Transverse colon (tissue), 4 donors: ENCODE measurements around the gene GALP. TPM values are rescaled to one million over a fixed set of nuclear protein-coding genes. Genes with fewer than 3 reads are reported as not detected.
A peak's percentile ranks its signal among the peaks of the same experiment; 100 is the strongest.

Experiments used
- DNase-seq: peaks from one replicate; pipeline ENCODE4 v3.0.0-alpha.2; 2019
- H3K27ac ChIP-seq, 4 donors: fragments of 200-600 bp; sonication (generic); 2 replicates each; pipeline ENCODE4 v1.5.1; 2016 to 2018; ENCODE audit warnings: inconsistent platforms in 4 of 4
- H3K27me3 ChIP-seq: fragments of 200-600 bp; sonication (generic); 2 replicates; pipeline ENCODE4 v1.5.1; 2017; ENCODE audit warnings: inconsistent platforms
- H3K36me3 ChIP-seq, 4 donors: fragments of 200-600 bp; sonication (generic); 2 replicates each; pipeline ENCODE4 v1.5.1; 2017 to 2019; ENCODE audit warnings: inconsistent platforms in 4 of 4
- H3K4me1 ChIP-seq, 4 donors: fragments of 200-600 bp; sonication (generic); 2 replicates each; pipeline ENCODE4 v1.5.1; 2017 to 2020; ENCODE audit warnings: inconsistent platforms in 4 of 4
- H3K4me3 ChIP-seq, 4 donors: fragments of 200-600 bp; sonication (generic); 1 replicate in 1 of 4; 2 replicates in 3 of 4; pipeline versions ENCODE4 v1.5.1 to v1.6.1; 2017 to 2019; ENCODE audit warnings: inconsistent platforms in 4 of 4
- H3K9me3 ChIP-seq, 2 donors: fragments of 200-600 bp; sonication (generic); 2 replicates each; pipeline ENCODE4 v1.5.1; 2017 to 2019; ENCODE audit warnings: inconsistent platforms in 2 of 2
- CTCF ChIP-seq, 5 experiments: fragments of 200-600 bp in 3 of 5; fragments of 450-650 bp in 2 of 5; sonication (generic) in 3 of 5; IDR thresholded peaks; 1 replicate in 2 of 5; 2 replicates in 3 of 5; pipeline ENCODE4 v1.5.1; 2016 to 2017; ENCODE audit warnings: antibody characterized with exemption in 5 of 5, inconsistent platforms in 3 of 5, mild to moderate bottlenecking in 2 of 5, moderate library complexity in 1 of 5
- EP300 ChIP-seq: sonication (generic); formaldehyde crosslinking; IDR thresholded peaks from one replicate; pipeline ENCODE4 v1.6.1; 2017; ENCODE audit warnings: antibody characterized with exemption, low read depth
- POLR2A ChIP-seq: fragments of 450-650 bp; IDR thresholded peaks from one replicate; pipeline ENCODE4 v1.6.1; 2016; ENCODE audit warnings: antibody characterized with exemption, mild to moderate bottlenecking, moderate library complexity
- POLR2AphosphoS5 ChIP-seq, 3 donors: sonication (generic); formaldehyde crosslinking; IDR thresholded peaks; one replicate each; pipeline ENCODE4 v1.6.1; 2016; ENCODE audit warnings: antibody characterized with exemption in 3 of 3
- WGBS, 2 donors: methylation state at CpG; one replicate each; pipeline ENCODE4 v1.1.5; 2018; ENCODE audit warnings: low coverage in 1 of 2; 5-methylcytosine and 5-hydroxymethylcytosine counted together
- in situ Hi-C, 4 donors: fragments of 200-750 bp; cut with MboI; loops; one replicate each; pipeline versions ENCODE4 v1.15.0 to v1.15.1; 2017; ENCODE audit warnings: low sequenced_read_pairs in 3 of 4, low pct_ligation_motif_present in 1 of 4, low pct_unique_long_range_greater_than_20kb in 1 of 4
- intact Hi-C: fragments of 100-400 bp; cut with DNase I; formaldehyde crosslinking; loops from one replicate; pipeline ENCODE4 v1.15.1; 2023; ENCODE audit warnings: low total_unique reads
- total RNA-seq, 4 donors: library from RNA; depleted of rRNA; stranded (reverse); fragments of >200 nt; gene quantifications; one replicate each; pipeline ENCODE4 v1.1.0, GENCODE V29; 2016

The GALP gene
- total RNA-seq, 4 donors from 2014 or later: not detected

GRCh38 chr19:56138069-56138468 is 37.7 kb upstream of the GALP start:
- intact Hi-C loops (no loop called here), in situ Hi-C loops (no loop called here)

GRCh38 chr19:56139847-56140582 is 35.8 kb upstream of the GALP start:
- Histone ChIP-seq H3K36me3 (no peaks in the 10 kb centered on the region), H3K27me3 (no peaks in the 10 kb centered on the region), H3K4me3 (peak overlapping the region; percentile 36 to 64 (median 54)), H3K9me3 (no peaks in the 10 kb centered on the region), H3K27ac (peak overlapping the region; percentile 88 to 93 (median 91)), H3K4me1 (peaks cover 0 to 54% (median 31%) of the 10 kb centered on the region in 4 donors)
- WGBS, 2 donors: 17 to 29% methylated on average over 7 to 19 of the region's 22 CpGs
- in situ Hi-C loops (no loop called here), intact Hi-C loops (no loop called here)
- no peak for DNase-seq
- no peak for TF ChIP-seq EP300
- TF ChIP-seq POLR2A: peak; percentile 51
- TF ChIP-seq POLR2AphosphoS5 (IDR thresholded peaks at IDR 0.05): no peak
- TF ChIP-seq CTCF (IDR thresholded peaks at IDR 0.05): no peak

More at GRCh38 chr19:56138069-56138468, 37.7 kb upstream of the GALP start:
- TF ChIP-seq POLR2AphosphoS5 (IDR thresholded peaks at IDR 0.05) (no peak), POLR2A (no peak), EP300 (no peak), CTCF (IDR thresholded peaks at IDR 0.05) (no peak)
- H3K36me3 ChIP-seq: no peaks in the 10 kb centered on the region
- 31 to 35% methylated on average over 2 to 3 of the region's 3 CpGs for WGBS, 2 donors
- H3K4me3 ChIP-seq: no peak overlapping the region
- H3K27me3 ChIP-seq: no peaks in the 10 kb centered on the region
- H3K27ac ChIP-seq: peak overlapping the region; percentile 72 to 81 (median 76)
- no peak for DNase-seq
- no peaks in the 10 kb centered on the region for H3K9me3 ChIP-seq
- H3K4me1 ChIP-seq: peaks cover 0 to 56% (median 27%) of the 10 kb centered on the region in 4 donors

DNA sequence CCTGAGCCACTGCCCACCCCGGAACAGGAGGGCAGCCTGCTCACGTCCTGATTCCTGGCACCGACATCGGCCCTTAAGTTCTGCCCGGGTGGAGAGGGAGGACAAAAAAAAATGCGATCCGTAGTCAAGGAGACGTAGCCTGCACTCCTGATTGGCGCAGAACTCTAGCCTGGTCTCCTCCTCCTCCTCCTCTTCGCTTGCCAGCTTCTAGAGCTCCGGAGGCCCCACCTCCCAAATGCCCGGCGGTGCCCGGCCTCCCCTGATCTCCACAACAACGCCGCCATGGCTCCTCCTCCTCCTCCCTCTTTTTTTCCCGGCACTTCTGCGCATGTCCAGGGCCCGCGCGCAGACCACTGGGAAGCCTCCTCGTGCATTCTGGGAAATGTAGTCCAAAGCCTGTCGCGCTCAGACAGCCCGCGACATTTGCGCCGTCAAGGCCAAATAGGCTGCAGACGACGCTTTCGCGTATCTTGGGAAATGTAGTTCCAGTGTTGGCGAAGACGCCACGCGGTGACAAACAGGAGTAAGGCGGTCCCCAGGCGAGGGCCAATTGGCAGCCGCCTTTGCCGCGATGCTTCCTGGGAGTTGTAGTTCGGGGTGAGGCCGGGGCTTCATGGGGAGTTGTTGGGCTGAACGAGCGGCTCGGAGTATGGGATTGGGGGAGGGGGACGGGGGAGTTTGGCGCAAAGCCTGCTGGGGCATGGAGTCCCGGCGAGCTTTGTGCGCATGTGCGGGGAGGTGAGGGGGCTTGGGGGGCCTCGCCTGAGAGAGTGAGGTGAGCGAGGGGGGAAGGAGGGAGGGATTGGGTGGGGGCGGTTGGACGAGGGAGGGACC is 35.0 kb upstream of the GALP start, which contains the start of gene ZNF444:
Gene ZNF444 (plus strand): TSS at position 705 of the 834 bp plus-strand sequence. CDS start 5,625 bp downstream, outside the sequence.
- Histone ChIP-seq H3K4me1 (peaks cover 0 to 50% (median 29%) of the 10 kb centered on the region in 4 donors), H3K36me3 (no peaks in the 10 kb centered on the region), H3K4me3 (peak within 1 kb of the TSS; percentile 36 to 64 (median 55)), H3K9me3 (no peaks in the 10 kb centered on the region), H3K27me3 (no peaks in the 10 kb centered on the region), H3K27ac (peak within 1 kb of the TSS; percentile 88 to 93 (median 91))
- intact Hi-C loops: loop anchor here (1.0 kb wide), 1 partner anchor 19 kb away; the partner anchor contains the start of gene ZNF787
- DNase-seq: peak; percentile 100
- WGBS, 2 donors: 0 to 1% methylated on average over 1 to 50 of the region's 56 CpGs
- TF ChIP-seq POLR2AphosphoS5 (IDR thresholded peaks at IDR 0.05): peak; percentile 51 to 72 (median 63)
- no peak for TF ChIP-seq CTCF (IDR thresholded peaks at IDR 0.05)
- TF ChIP-seq POLR2A: peak; percentile 27
- no peak for TF ChIP-seq EP300
- in situ Hi-C loops: no loop called here

DNA sequence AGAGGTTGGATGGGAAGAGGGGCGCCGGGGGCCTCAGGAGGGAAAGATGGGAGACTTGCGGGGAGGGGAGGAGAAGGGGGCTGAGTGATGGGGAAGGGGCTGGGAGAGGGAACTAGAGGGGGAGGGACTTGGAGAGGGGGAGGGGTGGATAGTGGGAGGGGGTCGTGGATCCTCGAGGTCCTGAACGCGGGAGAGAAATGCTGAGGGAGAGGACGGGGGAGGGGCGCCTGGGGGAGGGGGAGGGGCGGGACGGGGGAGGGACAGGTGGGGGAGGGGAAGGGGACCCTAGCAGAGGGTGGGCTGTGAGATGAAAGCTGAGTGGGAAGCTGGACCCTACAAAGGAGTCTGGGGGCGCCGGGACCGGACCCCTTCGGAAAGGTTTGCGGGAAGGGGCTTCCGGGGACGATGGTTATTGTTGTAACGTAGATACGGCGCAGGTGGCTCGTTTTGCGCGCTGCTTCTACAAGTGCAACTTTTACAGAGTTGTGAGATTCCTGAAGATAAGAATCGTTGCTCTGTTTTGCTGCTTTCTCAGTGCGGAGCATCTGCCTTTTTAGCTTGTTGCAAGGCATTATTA is 34.3 kb upstream of the GALP start:
- Histone ChIP-seq H3K4me1 (peaks cover 0 to 50% (median 29%) of the 10 kb centered on the region in 4 donors), H3K9me3 (no peaks in the 10 kb centered on the region), H3K27ac (peak overlapping the region; percentile 88 to 93 (median 91)), H3K27me3 (no peaks in the 10 kb centered on the region), H3K4me3 (peak overlapping the region; percentile 36 to 64 (median 55)), H3K36me3 (peaks cover 0 to 2% (median 0%) of the 10 kb centered on the region in 4 donors)
- intact Hi-C loops: loop anchor here (1.0 kb wide), 1 partner anchor 20 kb away; the partner anchor contains the start of gene ZNF787
- in situ Hi-C loops: no loop called here
- WGBS, 2 donors: 0 to 2% methylated on average over 1 to 21 of the region's 26 CpGs
- DNase-seq: peak; percentile 29
- no peak for TF ChIP-seq EP300
- no peak for TF ChIP-seq POLR2AphosphoS5 (IDR thresholded peaks at IDR 0.05)
- TF ChIP-seq POLR2A: no peak
- TF ChIP-seq CTCF (IDR thresholded peaks at IDR 0.05): no peak
